NCI-H2107 treated with DMSO at 0.1 percent for 48 hours (cell line): ENCODE data around the gene NKD1.

Source experiments
- DNase-seq: peaks from one replicate; lab custom pipeline; 2025; ENCODE audit not compliant: unreplicated experiment; lab: John Stamatoyannopoulos, UW

The NKD1 gene

GRCh38 chr16:50537533-50538290 is 10.5 kb upstream of the NKD1 start:
- no peak for DNase-seq

- DNase-seq: no peak
These were observed 9.7 kb upstream of the NKD1 start for GRCh38 chr16:50538411-50539052.

GRCh38 chr16:50539053-50539695 is 9.0 kb upstream of the NKD1 start:
- no peak for DNase-seq

GRCh38 chr16:50539822-50540710 is 8.1 kb upstream of the NKD1 start:
- DNase-seq: no peak

- no peak for DNase-seq
These were observed 7.5 kb upstream of the NKD1 start for GRCh38 chr16:50540711-50541007.

DNA sequence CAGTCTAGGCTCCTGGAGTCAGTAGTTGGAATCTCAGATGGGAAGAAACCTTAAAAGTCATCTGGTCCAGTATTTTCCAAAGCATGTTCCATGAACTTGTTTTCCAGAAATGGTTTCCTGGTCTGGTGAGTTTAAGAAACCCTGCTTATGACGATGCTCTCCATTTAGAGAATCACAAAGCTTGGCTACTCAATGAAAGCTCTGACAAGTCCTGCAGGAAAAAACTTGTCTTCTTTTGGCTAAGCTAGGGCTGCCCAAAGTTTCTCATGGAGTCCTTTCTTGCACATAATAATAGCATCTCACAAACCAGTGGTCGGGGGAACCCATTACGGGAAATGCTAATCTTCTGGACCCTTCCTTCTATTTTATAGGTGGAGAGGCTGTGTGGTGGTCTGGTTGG is 5.5 kb upstream of the NKD1 start:
- DNase-seq: no peak

GRCh38 chr16:50546125-50546524 is 2.1 kb upstream of the NKD1 start:
- DNase-seq: no peak

DNA sequence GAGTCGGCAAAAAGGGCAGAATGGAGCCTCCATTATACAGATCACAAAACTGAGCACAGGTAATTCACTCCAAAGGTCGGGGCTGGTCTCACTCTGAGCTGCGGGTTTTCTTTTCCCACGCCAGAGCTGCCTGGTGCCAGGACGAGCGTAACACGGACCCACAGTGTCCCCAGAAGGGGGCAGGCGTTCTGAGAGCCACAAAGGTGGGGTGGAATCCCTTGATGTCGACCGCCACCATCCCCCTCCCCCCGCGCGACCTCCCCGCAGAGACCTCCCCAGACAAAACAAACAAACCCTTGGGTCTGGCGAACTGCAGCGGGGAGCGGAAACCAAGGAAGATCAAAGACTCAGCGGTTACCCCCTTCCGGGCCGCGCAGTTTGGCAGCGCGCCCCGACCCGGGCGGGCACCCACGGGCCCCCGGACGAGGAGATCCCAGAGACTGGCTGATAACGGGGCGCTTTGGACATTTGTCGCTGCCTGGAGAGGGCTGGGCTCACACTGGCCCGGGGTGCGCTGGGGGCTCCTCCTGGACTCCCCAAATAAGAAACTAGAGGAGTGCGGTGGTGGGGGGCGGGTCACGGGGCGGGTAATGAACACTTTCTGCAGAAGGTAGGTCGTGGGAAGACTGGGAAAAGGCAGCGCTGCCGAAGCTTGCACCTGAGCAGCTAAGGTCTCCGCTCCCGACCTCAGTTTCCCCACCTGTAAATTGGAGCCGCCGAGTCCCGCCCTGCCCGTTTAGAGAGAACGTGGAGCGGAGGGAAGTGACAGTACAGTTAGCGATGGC is 664 bp upstream of the NKD1 start:
- DNase-seq: no peak

- DNase-seq: no peak
These were observed 839 bp downstream of the NKD1 start for GRCh38 chr16:50548909-50549560.

DNA sequence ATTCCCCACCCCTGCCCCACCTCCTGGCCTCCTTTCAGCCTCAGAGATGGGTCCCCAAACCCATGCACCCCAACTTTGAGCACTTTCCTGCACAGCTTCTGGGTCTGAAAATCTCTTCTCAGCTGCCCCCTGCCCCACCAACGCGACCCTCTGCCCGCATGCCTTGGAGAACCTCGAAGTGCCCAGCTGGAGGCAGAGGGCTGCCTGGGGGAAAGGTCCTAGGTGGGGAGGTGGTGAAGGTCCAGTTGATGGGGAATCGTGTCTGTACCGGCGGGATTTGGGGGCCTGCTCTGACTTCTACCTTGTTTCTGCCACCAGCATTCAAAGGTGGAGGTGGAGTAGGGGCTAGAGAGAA is 1.3 kb downstream of the NKD1 start:
- no peak for DNase-seq

GRCh38 chr16:50550035-50550434 is 1.8 kb downstream of the NKD1 start:
- DNase-seq: no peak

GRCh38 chr16:50550866-50551641 is 2.9 kb downstream of the NKD1 start:
- DNase-seq: no peak

GRCh38 chr16:50552476-50553101 is 4.4 kb downstream of the NKD1 start:
- no peak for DNase-seq

DNA sequence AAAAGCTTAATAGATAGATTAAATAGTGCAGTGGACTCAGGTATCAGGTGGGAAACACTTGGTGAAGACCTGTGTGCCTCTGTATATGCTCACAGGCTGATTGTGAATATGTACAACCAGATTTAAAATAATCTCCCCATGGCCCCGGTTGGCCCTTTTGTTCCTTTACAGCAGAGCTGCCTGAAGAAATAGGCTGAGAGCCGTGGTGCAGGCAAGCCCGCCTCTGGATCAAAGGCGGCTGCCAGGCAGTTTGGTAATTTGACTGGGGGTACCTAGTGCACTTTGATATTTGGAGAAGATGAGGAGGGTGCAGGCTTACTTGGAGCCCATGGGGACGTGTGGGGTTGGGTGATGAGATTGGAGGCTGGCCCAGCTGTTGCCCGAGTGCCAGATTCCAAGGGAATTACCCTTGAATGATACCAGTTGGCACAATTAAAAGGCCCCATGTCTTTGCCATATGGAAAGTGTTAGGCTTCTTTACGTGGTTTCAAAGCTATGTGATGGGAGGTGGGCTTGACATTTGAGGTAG is 5.0 kb downstream of the NKD1 start:
- DNase-seq: no peak

GRCh38 chr16:50553731-50554360 is 5.7 kb downstream of the NKD1 start:
- DNase-seq: no peak

DNA sequence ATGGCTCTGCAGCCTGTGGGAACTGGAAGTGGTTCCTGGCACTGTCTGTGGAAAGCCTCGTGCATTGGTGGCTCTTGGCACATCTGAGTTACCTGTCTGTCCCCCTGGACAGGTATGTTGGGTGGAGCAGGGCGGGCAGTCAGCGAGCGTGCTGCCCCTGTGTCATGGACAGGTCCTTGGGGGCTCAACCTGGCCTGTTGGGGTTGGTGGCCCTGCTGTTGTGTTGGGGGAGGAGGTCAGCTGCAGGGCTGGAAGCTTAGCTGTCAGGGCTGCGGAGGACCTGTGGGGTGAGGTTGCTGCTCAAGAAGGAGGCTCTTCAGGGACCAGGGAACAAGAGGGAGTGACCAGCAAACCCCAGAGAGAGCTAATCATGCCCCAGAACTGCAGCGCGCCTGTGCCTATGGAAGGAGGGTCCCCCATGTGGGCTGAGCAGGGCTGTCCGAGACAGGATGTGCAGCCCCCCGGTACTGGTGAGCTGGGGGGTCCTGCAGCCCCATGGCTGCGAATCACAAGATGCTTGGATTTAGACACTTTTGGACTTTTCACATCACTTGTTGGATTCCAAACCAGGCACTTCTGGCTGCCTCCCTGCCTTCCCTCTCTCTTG is 7.2 kb downstream of the NKD1 start:
- no peak for DNase-seq

DNA sequence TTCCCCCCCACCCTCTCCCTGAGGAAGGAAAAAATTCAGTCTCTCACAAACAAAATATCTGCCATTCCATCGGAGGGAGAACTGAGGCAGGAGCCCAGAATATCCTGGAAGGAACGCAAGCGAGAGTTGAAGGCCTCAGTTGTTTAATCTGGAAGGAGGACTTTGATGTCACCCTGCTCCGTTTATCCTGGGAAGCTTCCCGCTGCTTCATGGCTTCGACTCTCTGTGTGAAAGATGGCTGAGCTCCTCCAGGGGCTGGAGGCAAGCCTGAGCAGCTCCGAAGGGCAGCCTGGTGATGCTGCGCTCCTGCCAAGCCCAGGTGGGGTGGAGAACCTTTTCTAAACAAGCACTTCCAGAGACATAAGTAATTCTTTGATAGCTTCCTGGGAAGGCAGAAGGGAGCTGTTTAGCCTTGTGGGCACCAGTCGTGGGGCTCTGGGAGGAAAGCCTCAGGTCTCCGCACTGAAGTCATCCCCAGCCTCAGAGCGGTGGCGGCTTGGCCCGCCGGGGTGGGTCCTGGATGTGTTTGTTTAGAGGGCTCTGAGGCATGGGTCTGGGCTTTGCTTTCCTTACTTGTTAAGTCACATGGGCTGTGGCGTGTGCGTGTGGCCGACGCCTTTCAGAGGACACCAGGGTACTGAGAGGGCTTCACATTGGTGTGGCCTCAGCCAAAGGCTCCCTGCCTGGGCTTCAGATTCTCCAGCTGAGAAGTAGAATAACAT is 7.9 kb downstream of the NKD1 start:
- DNase-seq: no peak
